ENCODE measurements around the gene SNUPN. TPM values are rescaled to one million over a fixed set of nuclear protein-coding genes. Genes with fewer than 3 reads are reported as not detected.
"Not testable (repeated sequence)": the region's sequence is repeated elsewhere in the genome, so short reads cannot be mapped to it uniquely, and the experiment has no call there.

SNUPN gene
- total RNA-seq, 1 donor = 43.3 TPM

DNA sequence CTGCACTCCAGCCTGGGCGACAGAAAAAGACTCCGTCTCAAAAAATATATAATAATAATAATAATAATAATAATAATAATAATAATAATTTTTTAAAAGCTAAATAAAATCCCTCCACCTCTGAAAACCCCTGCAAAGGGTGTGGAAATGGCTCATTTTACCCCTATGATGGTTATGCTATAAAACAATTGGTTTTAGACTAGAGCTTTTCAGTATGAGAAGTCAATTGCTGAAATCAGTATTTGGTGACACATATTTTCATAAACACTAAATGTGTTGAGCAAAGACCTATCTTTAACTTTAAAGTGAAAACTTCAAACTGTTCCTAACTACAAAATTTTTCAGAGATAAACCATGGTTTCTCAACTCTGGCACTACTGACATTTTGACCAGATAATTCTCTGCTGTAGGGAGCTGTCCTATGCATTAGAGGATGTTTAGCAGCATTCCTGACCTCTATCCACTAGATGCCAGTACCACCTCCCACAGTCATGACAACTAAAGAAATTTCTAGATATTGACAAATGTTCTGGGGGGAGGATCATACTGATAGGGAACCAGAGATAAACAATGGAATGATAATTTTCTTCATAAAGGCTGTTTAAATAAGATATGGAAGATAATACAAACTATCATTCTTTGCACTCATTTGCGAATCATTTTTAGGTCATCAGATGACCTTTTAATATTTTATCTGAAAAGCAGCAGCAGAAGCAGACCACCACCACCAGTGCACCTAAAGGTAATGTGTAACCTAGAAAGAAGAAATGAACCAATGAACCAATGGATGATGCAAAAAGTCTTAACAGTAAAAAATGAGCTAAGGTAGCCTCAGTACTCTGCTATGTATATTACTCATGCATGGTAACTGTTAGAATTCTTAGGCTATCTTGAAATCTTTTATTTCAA lies 60.2 kb downstream of the SNUPN start:
- DNase-seq (ENCODE audit: low read depth) = peak; percentile 63
- TF ChIP-seq, protein P1, sequence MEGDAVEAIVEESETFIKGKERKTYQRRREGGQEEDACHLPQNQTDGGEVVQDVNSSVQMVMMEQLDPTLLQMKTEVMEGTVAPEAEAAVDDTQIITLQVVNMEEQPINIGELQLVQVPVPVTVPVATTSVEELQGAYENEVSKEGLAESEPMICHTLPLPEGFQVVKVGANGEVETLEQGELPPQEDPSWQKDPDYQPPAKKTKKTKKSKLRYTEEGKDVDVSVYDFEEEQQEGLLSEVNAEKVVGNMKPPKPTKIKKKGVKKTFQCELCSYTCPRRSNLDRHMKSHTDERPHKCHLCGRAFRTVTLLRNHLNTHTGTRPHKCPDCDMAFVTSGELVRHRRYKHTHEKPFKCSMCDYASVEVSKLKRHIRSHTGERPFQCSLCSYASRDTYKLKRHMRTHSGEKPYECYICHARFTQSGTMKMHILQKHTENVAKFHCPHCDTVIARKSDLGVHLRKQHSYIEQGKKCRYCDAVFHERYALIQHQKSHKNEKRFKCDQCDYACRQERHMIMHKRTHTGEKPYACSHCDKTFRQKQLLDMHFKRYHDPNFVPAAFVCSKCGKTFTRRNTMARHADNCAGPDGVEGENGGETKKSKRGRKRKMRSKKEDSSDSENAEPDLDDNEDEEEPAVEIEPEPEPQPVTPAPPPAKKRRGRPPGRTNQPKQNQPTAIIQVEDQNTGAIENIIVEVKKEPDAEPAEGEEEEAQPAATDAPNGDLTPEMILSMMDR (IDR thresholded peaks at IDR 0.05; ENCODE audit: insufficient read depth, low read length) = no peak
- no peak overlapping the region for H3K4me3 ChIP-seq (ENCODE audit: low read depth, low read length)

DNA sequence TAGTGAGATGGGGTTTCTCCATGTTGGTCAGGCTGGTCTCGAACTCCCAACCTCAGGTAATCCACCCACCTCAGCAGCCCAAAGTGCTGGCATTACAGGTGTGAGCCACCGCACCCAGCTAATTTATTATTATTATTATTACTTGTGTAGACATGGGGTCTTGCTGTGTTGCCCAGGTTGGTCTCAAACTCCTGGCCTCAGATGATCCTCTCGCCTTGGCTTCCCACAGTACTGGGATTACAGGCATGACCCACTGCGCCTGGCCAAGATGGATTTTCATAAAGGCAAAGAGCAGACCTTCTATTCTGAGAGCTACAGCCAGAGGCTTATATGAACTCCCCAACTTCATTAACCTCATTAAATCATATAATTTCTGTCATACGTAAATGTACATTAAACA lies 63.6 kb downstream of the SNUPN start:
- TF ChIP-seq, protein P1 (IDR thresholded peaks at IDR 0.05; ENCODE audit: insufficient read depth, low read length) = no peak

DNA sequence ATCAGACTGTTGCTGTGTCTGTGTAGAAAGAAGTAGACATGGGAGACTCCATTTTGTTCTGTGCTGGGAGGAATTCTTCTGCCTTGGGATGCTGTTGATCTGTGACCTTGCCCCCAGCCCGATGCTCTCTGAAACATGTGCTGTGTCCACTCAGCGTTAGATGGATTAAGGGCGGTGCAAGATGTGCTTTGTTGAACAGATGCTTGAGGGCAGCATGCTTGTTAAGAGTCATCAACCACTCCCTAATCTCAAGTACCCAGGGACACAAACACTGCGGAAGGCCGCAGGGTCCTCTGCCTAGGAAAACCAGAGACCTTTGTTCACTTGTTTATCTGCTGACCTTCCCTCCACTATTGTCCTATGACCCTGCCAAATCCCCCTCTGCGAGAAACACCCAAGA lies 66.2 kb downstream of the SNUPN start:
- H3K4me3 ChIP-seq (ENCODE audit: low read depth, low read length); DNase-seq (ENCODE audit: low read depth): not testable (repeated sequence)

More for the DNA sequence above, 63.6 kb downstream of the SNUPN start:
- no peak for DNase-seq (ENCODE audit: low read depth)
- H3K4me3 ChIP-seq (ENCODE audit: low read depth, low read length) = no peak overlapping the region

DNA sequence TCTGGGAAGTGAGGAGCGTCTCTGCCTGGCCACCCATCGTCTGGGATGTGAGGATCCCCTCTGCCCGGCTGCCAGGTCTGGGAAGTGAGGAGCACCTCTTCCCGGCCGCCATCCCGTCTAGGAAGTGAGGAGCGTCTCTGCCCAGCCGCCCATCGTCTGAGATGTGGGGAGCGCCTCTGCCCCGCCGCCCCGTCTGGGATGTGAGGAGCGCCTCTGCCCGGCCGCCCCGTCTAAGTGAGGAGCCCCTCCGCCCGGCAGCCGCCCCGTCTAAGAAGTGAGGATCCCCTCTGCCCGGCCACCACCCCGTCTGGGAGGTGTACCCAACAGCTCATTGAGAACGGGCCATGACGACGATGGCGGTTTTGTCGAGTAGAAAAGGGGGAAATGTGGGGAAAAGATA lies 66.6 kb downstream of the SNUPN start:
- DNase-seq (ENCODE audit: low read depth); H3K4me3 ChIP-seq (ENCODE audit: low read depth, low read length): not testable (repeated sequence)

DNA sequence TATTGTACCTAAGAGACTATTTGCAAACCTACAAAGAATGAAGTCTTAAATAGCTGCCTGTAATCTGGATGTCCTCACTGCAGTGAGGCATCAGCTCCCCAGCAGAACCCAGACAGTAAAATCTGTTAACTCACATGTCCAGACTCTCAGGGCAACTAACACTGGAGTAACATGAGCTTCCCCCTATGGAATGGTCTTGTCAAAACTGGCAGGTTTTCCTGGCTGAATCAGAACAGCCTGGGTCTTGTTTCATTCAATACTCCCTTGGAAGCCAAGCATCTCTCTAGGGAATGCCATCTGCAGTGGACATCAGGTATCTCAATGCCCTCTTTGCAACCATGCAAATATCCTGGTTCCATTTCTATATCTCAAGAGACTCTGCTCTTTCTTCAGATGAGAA lies 70.8 kb downstream of the SNUPN start:
- TF ChIP-seq, protein P1 (IDR thresholded peaks at IDR 0.05; ENCODE audit: insufficient read depth, low read length) = no peak

DNA sequence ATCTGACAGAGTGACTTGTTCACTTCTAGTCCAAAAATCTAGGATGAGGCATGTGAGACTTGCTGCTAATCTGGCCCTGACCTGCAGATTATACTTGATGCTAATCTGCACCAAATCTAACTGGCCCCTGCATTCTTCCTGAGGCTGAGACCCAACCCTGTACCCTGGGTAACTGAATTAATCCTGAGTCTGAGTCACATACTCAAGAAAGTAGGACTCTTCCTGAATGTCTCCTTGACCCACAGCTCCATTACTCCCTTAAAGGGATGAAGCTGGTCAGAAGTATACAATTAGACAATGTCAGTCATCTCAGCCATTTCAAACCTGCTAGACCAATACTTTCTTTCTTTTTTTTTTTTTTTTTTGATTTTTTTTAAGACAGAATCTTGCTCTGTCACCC lies 71.9 kb downstream of the SNUPN start:
- H3K4me3 ChIP-seq (ENCODE audit: low read depth, low read length) = no peak overlapping the region
- no peak for DNase-seq (ENCODE audit: low read depth)
- TF ChIP-seq, protein P1 (IDR thresholded peaks at IDR 0.05; ENCODE audit: insufficient read depth, low read length) = no peak

More for the DNA sequence above, 70.8 kb downstream of the SNUPN start:
- no peak overlapping the region for H3K4me3 ChIP-seq (ENCODE audit: low read depth, low read length)
- DNase-seq (ENCODE audit: low read depth) = peak; percentile 81

DNA sequence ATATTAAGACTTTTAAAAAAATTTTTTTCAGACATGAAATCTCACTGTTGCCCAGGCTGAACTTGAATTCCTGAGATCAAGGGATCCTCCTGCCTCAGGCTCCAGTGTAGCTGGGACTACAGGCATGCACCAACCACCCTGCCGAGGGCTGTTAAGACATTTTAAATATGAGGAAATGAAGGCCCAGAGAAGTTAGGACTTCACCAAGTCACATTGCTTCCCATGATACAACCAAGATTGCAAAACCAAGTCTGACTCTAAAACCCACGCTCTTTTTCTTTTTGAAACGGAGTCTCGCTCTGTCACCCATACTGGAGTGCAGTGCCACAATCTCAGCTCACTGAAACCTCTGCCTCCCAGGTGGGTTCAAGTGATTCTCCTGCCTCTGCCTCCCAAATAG lies 74.4 kb downstream of the SNUPN start:
- DNase-seq (ENCODE audit: low read depth) = no peak
- TF ChIP-seq, protein P1 (IDR thresholded peaks at IDR 0.05; ENCODE audit: insufficient read depth, low read length) = no peak
- no peak overlapping the region for H3K4me3 ChIP-seq (ENCODE audit: low read depth, low read length)

Other genes starting within 250 kb of the SNUPN start
- gene SIN3A, start 174.0 kb downstream of the SNUPN start, total RNA-seq (ENCODE audit: low replicate concordance) = 37.3 and 52.9 TPM in 2 replicates
- gene PTPN9, start 46.4 kb downstream of the SNUPN start, total RNA-seq (ENCODE audit: low replicate concordance) = 14.4 and 24.0 TPM in 2 replicates
- 81.7 and 82.1 TPM in 2 replicates for gene IMP3, start 14.5 kb upstream of the SNUPN start, total RNA-seq (ENCODE audit: low replicate concordance)
- 27.8 and 35.2 TPM in 2 replicates for gene SNX33, start 22.2 kb upstream of the SNUPN start, total RNA-seq (ENCODE audit: low replicate concordance)
- 12.0 and 27.8 TPM in 2 replicates for gene CSPG4, start 87.1 kb upstream of the SNUPN start, total RNA-seq (ENCODE audit: low replicate concordance)
- gene UBE2Q2, start 217.7 kb upstream of the SNUPN start, total RNA-seq (ENCODE audit: low replicate concordance) = 51.5 and 58.6 TPM in 2 replicates